GM19328 (cell line): ENCODE measurements around the gene MEGF11.

ENCODE experiments used
- ATAC-seq: cut with Tn5 transposase; IDR thresholded peaks from one replicate; pipeline ENCODE4 v1.9.1; 2021; ENCODE audit warnings: mild to moderate bottlenecking, moderate library complexity; ENCODE audit not compliant: unreplicated experiment

Gene MEGF11

GRCh38 chr15:66097151-66098021 is 156.2 kb downstream of the MEGF11 start:
- ATAC-seq = no peak

- ATAC-seq = no peak
These were observed 156.9 kb downstream of the MEGF11 start for GRCh38 chr15:66096688-66097058.

GRCh38 chr15:66095871-66096687 is 157.5 kb downstream of the MEGF11 start:
- no peak for ATAC-seq

- ATAC-seq = no peak
These were observed 159.2 kb downstream of the MEGF11 start for GRCh38 chr15:66094331-66094730.

- ATAC-seq = no peak
These were observed 161.2 kb downstream of the MEGF11 start for GRCh38 chr15:66092053-66093016.

GRCh38 chr15:66089509-66089908 is 164.0 kb downstream of the MEGF11 start:
- ATAC-seq = no peak

GRCh38 chr15:66089049-66089448 is 164.5 kb downstream of the MEGF11 start:
- ATAC-seq = no peak

GRCh38 chr15:66085128-66085527 is 168.4 kb downstream of the MEGF11 start:
- no peak for ATAC-seq

GRCh38 chr15:66084704-66085103 is 168.8 kb downstream of the MEGF11 start:
- no peak for ATAC-seq

- ATAC-seq = no peak
These were observed 172.7 kb downstream of the MEGF11 start for GRCh38 chr15:66080717-66081398.

- no peak for ATAC-seq
These were observed 174.6 kb downstream of the MEGF11 start for GRCh38 chr15:66078929-66079275.

- ATAC-seq = no peak
These were observed 175.2 kb downstream of the MEGF11 start for GRCh38 chr15:66078196-66078928.

- ATAC-seq = no peak
These were observed 176.3 kb downstream of the MEGF11 start for GRCh38 chr15:66077320-66077663.

GRCh38 chr15:66076591-66077319 is 176.8 kb downstream of the MEGF11 start:
- no peak for ATAC-seq

GRCh38 chr15:66075947-66076346 is 177.6 kb downstream of the MEGF11 start:
- no peak for ATAC-seq

- ATAC-seq = no peak
These were observed 180.8 kb downstream of the MEGF11 start for GRCh38 chr15:66072616-66073361.

- ATAC-seq = no peak
These were observed 181.6 kb downstream of the MEGF11 start for GRCh38 chr15:66071921-66072295.

GRCh38 chr15:66071160-66071920 is 182.2 kb downstream of the MEGF11 start:
- no peak for ATAC-seq
